Karpas-422 (cell line): ENCODE results near the gene IDUA. TPM values are rescaled to one million over a fixed set of nuclear protein-coding genes. Genes with fewer than 3 reads are reported as not detected.

Source experiments
- DNase-seq: peaks from one replicate; pipeline ENCODE4 v3.0.0-alpha.2; 2015
- H2AFZ ChIP-seq: fragments of 200-600 bp; sonication (generic); 2 replicates; pipeline ENCODE4 v1.6.1; 2014; ENCODE audit warnings: antibody characterized with exemption, low read length, mixed read lengths
- H3K27ac ChIP-seq: fragments of 200-600 bp; sonication (generic); 2 replicates; pipeline ENCODE4 v1.5.1; 2014; ENCODE audit warnings: mild to moderate bottlenecking, low read length, moderate library complexity
- H3K27me3 ChIP-seq: fragments of 200-600 bp; sonication (generic); 2 replicates; pipeline ENCODE4 v1.6.1; 2014; ENCODE audit warnings: low read length, mixed read lengths
- H3K36me3 ChIP-seq: fragments of 200-600 bp; sonication (generic); 2 replicates; pipeline ENCODE4 v1.6.1; 2014; ENCODE audit warnings: low read length, mixed read lengths; ENCODE audit not compliant: insufficient read depth
- H3K4me1 ChIP-seq: fragments of 200-600 bp; sonication (generic); 2 replicates; pipeline ENCODE4 v1.6.1; 2014; ENCODE audit warnings: mild to moderate bottlenecking, low read length, mixed read lengths
- H3K4me2 ChIP-seq: fragments of 200-600 bp; sonication (generic); 2 replicates; pipeline ENCODE4 v1.6.1; 2014; ENCODE audit warnings: low read length, low read depth, mild to moderate bottlenecking; ENCODE audit not compliant: poor library complexity, severe bottlenecking
- H3K4me3 ChIP-seq: fragments of 200-600 bp; sonication (generic); 2 replicates; pipeline ENCODE4 v1.5.1; 2014; ENCODE audit warnings: mild to moderate bottlenecking, antibody characterized with exemption, low read length, mixed read lengths
- H3K79me2 ChIP-seq: fragments of 200-600 bp; sonication (generic); 2 replicates; pipeline ENCODE4 v1.6.1; 2014; ENCODE audit warnings: mild to moderate bottlenecking, low read length, mixed read lengths
- H3K9ac ChIP-seq: fragments of 200-600 bp; sonication (generic); 2 replicates; pipeline ENCODE4 v1.6.0; 2014; ENCODE audit warnings: low read length
- H3K9me2 ChIP-seq: fragments of 200-600 bp; sonication (generic), shearing (Covaris generic); replicated peaks from 2 replicates; pipeline ENCODE4 v1.6.0; 2014; ENCODE audit warnings: mild to moderate bottlenecking, low read length, moderate library complexity; ENCODE audit not compliant: insufficient read depth
- H3K9me3 ChIP-seq: fragments of 300-700, 200-600 bp; sonication (generic); 2 replicates; pipeline ENCODE4 v1.6.1; 2014; ENCODE audit warnings: low read length, mixed read lengths
- H4K20me1 ChIP-seq: fragments of 200-600 bp; sonication (generic); 2 replicates; pipeline ENCODE4 v1.6.1; 2014; ENCODE audit warnings: mild to moderate bottlenecking, antibody characterized with exemption, low read length, low read depth; ENCODE audit not compliant: insufficient read depth
- total RNA-seq: library from RNA; depleted of rRNA; stranded (reverse); fragments of >200 nt; shearing (Covaris generic); gene quantifications from 2 replicates; pipeline ENCODE4 v1.2.3, GENCODE V29; 2014; ENCODE audit warnings: low replicate concordance

The IDUA gene
- total RNA-seq, 1 experiment from 2014 or later: 20.8 TPM

- H3K9me3 ChIP-seq: no peaks in the 10 kb centered on the region
- H3K4me2 ChIP-seq: no peak overlapping the region
- no peaks in the 10 kb centered on the region for H3K27me3 ChIP-seq
- no peaks in the 10 kb centered on the region for H3K79me2 ChIP-seq
- H4K20me1 ChIP-seq: no peaks in the 10 kb centered on the region
- H3K27ac ChIP-seq: no peak overlapping the region
- no peak overlapping the region for H3K4me3 ChIP-seq
- H3K36me3 ChIP-seq: no peaks in the 10 kb centered on the region
- no peak overlapping the region for H3K9ac ChIP-seq
- no peaks in the 10 kb centered on the region for H3K4me1 ChIP-seq
- no peak overlapping the region for H2AFZ ChIP-seq
- no peak for DNase-seq
- no peaks in the 10 kb centered on the region for H3K9me2 ChIP-seq
Measured at GRCh38 chr4:963276-964225, 23.3 kb upstream of the IDUA start.

GRCh38 chr4:964346-965025 lies 22.4 kb upstream of the IDUA start:
- DNase-seq: no peak
- H3K79me2 ChIP-seq: no peaks in the 10 kb centered on the region
- no peaks in the 10 kb centered on the region for H3K9me2 ChIP-seq
- H2AFZ ChIP-seq: no peak overlapping the region
- no peaks in the 10 kb centered on the region for H3K36me3 ChIP-seq
- H3K9me3 ChIP-seq: no peaks in the 10 kb centered on the region
- no peak overlapping the region for H3K4me2 ChIP-seq
- H3K4me3 ChIP-seq: no peak overlapping the region
- no peaks in the 10 kb centered on the region for H4K20me1 ChIP-seq
- no peaks in the 10 kb centered on the region for H3K27me3 ChIP-seq
- H3K4me1 ChIP-seq: no peaks in the 10 kb centered on the region
- H3K27ac ChIP-seq: no peak overlapping the region
- H3K9ac ChIP-seq: no peak overlapping the region

GRCh38 chr4:965048-965765 lies 21.6 kb upstream of the IDUA start:
- Histone ChIP-seq H3K27ac (no peak overlapping the region), H3K36me3 (no peaks in the 10 kb centered on the region), H3K4me1 (no peaks in the 10 kb centered on the region), H3K27me3 (no peaks in the 10 kb centered on the region), H2AFZ (no peak overlapping the region), H4K20me1 (no peaks in the 10 kb centered on the region), H3K9me2 (no peaks in the 10 kb centered on the region), H3K9me3 (no peaks in the 10 kb centered on the region), H3K9ac (no peak overlapping the region), H3K4me3 (no peak overlapping the region), H3K79me2 (no peaks in the 10 kb centered on the region), H3K4me2 (no peak overlapping the region)
- no peak for DNase-seq

- no peak for DNase-seq
- Histone ChIP-seq H3K27ac (no peak overlapping the region), H4K20me1 (no peaks in the 10 kb centered on the region; the same call in 1 of the 2 replicates), H3K4me3 (no peak overlapping the region), H3K36me3 (no peaks in the 10 kb centered on the region), H3K4me1 (no peaks in the 10 kb centered on the region), H3K9ac (no peak overlapping the region), H3K27me3 (no peaks in the 10 kb centered on the region), H3K79me2 (no peaks in the 10 kb centered on the region), H3K4me2 (no peak overlapping the region), H3K9me2 (no peaks in the 10 kb centered on the region), H3K9me3 (no peaks in the 10 kb centered on the region), H2AFZ (no peak overlapping the region)
Measured at GRCh38 chr4:965766-966134, 21.1 kb upstream of the IDUA start.

GRCh38 chr4:966266-967112 lies 20.4 kb upstream of the IDUA start:
- no peak for DNase-seq
- H3K36me3 ChIP-seq: no peaks in the 10 kb centered on the region
- H3K4me2 ChIP-seq: no peak overlapping the region
- no peaks in the 10 kb centered on the region for H3K9me3 ChIP-seq
- H3K27ac ChIP-seq: no peak overlapping the region
- H3K9me2 ChIP-seq: no peaks in the 10 kb centered on the region
- H3K9ac ChIP-seq: no peak overlapping the region
- H3K4me3 ChIP-seq: no peak overlapping the region
- no peaks in the 10 kb centered on the region for H3K79me2 ChIP-seq
- H3K27me3 ChIP-seq: no peaks in the 10 kb centered on the region
- H2AFZ ChIP-seq: no peak overlapping the region
- peaks cover 4% of the 10 kb centered on the region; the same call in 1 of the 2 replicates for H4K20me1 ChIP-seq
- H3K4me1 ChIP-seq: no peaks in the 10 kb centered on the region

- Histone ChIP-seq H3K4me3 (no peak overlapping the region), H4K20me1 (peaks cover 10% of the 10 kb centered on the region; the same call in 1 of the 2 replicates), H3K27me3 (no peaks in the 10 kb centered on the region), H3K36me3 (no peaks in the 10 kb centered on the region), H3K27ac (no peak overlapping the region), H2AFZ (no peak overlapping the region), H3K4me2 (no peak overlapping the region), H3K9me3 (no peaks in the 10 kb centered on the region), H3K9ac (no peak overlapping the region), H3K4me1 (peaks cover 5% of the 10 kb centered on the region), H3K79me2 (no peaks in the 10 kb centered on the region), H3K9me2 (no peaks in the 10 kb centered on the region)
- DNase-seq: no peak
Measured at GRCh38 chr4:967113-968104, 19.4 kb upstream of the IDUA start.

GRCh38 chr4:968221-968620 lies 18.6 kb upstream of the IDUA start:
- Histone ChIP-seq H3K9me2 (no peaks in the 10 kb centered on the region), H3K36me3 (no peaks in the 10 kb centered on the region), H3K9ac (no peak overlapping the region), H2AFZ (no peak overlapping the region), H3K27me3 (no peaks in the 10 kb centered on the region), H3K79me2 (no peaks in the 10 kb centered on the region), H3K9me3 (no peaks in the 10 kb centered on the region), H3K27ac (no peak overlapping the region), H3K4me3 (no peak overlapping the region), H4K20me1 (peaks cover 12% of the 10 kb centered on the region; the same call in 1 of the 2 replicates), H3K4me1 (peaks cover 10% of the 10 kb centered on the region), H3K4me2 (no peak overlapping the region)
- DNase-seq: no peak
